Activated CD4-positive, alpha-beta T cell treated with anti-CD3 and anti-CD28 coated beads, Interleukin-2, amount 10 ng/mL, durations not matched to agents 7 days and 5 days (primary cell): ENCODE results near the gene MAN1A1. TPM values are rescaled to one million over a fixed set of nuclear protein-coding genes. Genes with fewer than 3 reads are reported as not detected.

Source experiments
- CTCF ChIA-PET: fragments of 350-600 bp; sonication (Branson Sonifier 250); formaldehyde crosslinking; loops from one replicate; lab custom pipeline; 2021; ENCODE audit warnings: antibody characterized with exemption; lab: Charles Lee
- POLR2A ChIA-PET: fragments of 350-600 bp; sonication (Branson Sonifier 250); formaldehyde crosslinking; loops from one replicate; lab custom pipeline; 2021; ENCODE audit warnings: antibody characterized with exemption; lab: Charles Lee
- DNase-seq: peaks from one replicate; pipeline ENCODE4 v3.0.0-alpha.2; 2020
- H3K27ac Mint-ChIP-seq: one replicate; pipeline ENCODE4 v1.8.0; 2021; ENCODE audit warnings: mild to moderate bottlenecking, moderate library complexity, mixed read lengths
- H3K27me3 Mint-ChIP-seq: one replicate; pipeline ENCODE4 v1.8.0; 2021; ENCODE audit warnings: mixed read lengths
- H3K36me3 Mint-ChIP-seq: one replicate; pipeline ENCODE4 v1.8.0; 2021; ENCODE audit warnings: low read depth, mixed read lengths
- H3K4me1 Mint-ChIP-seq: one replicate; pipeline ENCODE4 v1.8.0; 2021; ENCODE audit warnings: mixed read lengths
- H3K4me3 Mint-ChIP-seq: one replicate; pipeline ENCODE4 v1.8.0; 2021; ENCODE audit warnings: mild to moderate bottlenecking, moderate library complexity, mixed read lengths
- H3K9me3 Mint-ChIP-seq: one replicate; pipeline ENCODE4 v1.8.0; 2021; ENCODE audit warnings: mixed read lengths
- total RNA-seq, 2 experiments: library from RNA; stranded (reverse); gene quantifications; one replicate each; pipeline ENCODE4 v1.2.3, GENCODE V29; 2021

The MAN1A1 gene
- total RNA-seq, 2 experiments from 2014 or later, result 10.5 to 10.6 TPM

- ChIA-PET CTCF (interaction anchor here (0.6 kb wide), 1 partner anchor 166 kb away, joined by 5 read pairs; no protein-coding TSS in a partner anchor), POLR2A (no interaction called here)
- Mint-ChIP-seq H3K9me3 (peaks cover 28% of the 10 kb centered on the region), H3K4me3 (no peak overlapping the region), H3K27ac (no peak overlapping the region), H3K4me1 (peaks cover 20% of the 10 kb centered on the region), H3K27me3 (no peaks in the 10 kb centered on the region), H3K36me3 (peaks cover 29% of the 10 kb centered on the region)
- DNase-seq, result no peak
These were observed 80.1 kb downstream of the MAN1A1 start for GRCh38 chr6:119269266-119270103.

GRCh38 chr6:119267126-119267905 lies 82.2 kb downstream of the MAN1A1 start:
- ChIA-PET POLR2A (no interaction called here), CTCF (no interaction called here)
- Mint-ChIP-seq H3K9me3 (peaks cover 28% of the 10 kb centered on the region), H3K27me3 (no peaks in the 10 kb centered on the region), H3K4me1 (peaks cover 20% of the 10 kb centered on the region), H3K27ac (no peak overlapping the region), H3K36me3 (peaks cover 29% of the 10 kb centered on the region), H3K4me3 (no peak overlapping the region)
- DNase-seq, result no peak

- ChIA-PET POLR2A (no interaction called here), CTCF (no interaction called here)
- Mint-ChIP-seq H3K9me3 (peaks cover 14% of the 10 kb centered on the region), H3K36me3 (peaks cover 20% of the 10 kb centered on the region), H3K27ac (no peak overlapping the region), H3K4me3 (no peak overlapping the region), H3K27me3 (no peaks in the 10 kb centered on the region), H3K4me1 (peaks cover 25% of the 10 kb centered on the region)
- DNase-seq, result no peak
These were observed 84.6 kb downstream of the MAN1A1 start for GRCh38 chr6:119264854-119265397.

DNA sequence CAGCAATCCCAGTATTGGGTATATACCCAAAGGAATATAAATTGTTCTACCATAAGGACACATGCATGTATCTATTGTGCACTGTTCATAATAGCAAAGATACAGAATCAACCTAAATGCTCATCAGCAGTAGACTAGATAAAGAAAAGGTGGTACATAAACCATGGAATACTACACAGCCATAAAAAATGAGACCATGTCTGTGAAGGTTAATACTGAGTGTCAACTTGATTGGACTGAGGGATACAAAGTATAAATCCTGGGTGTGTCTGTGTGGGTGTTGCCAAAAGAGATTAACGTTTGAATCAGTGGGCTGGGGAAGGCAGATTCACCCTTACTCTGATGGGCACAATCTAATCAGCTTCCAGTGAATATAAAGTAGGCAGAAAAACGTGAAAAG lies 86.9 kb downstream of the MAN1A1 start:
- no peak for DNase-seq
- Mint-ChIP-seq H3K9me3 (peaks cover 8% of the 10 kb centered on the region), H3K4me3 (no peak overlapping the region), H3K27me3 (no peaks in the 10 kb centered on the region), H3K4me1 (peaks cover 18% of the 10 kb centered on the region), H3K36me3 (peaks cover 4% of the 10 kb centered on the region), H3K27ac (no peak overlapping the region)
- CTCF ChIA-PET, result interaction anchor here (1.7 kb wide), 1 partner anchor 29 kb away, joined by 4 read pairs; no protein-coding TSS in a partner anchor
- POLR2A ChIA-PET, result no interaction called here

- peaks cover 18% of the 10 kb centered on the region for H3K4me1 Mint-ChIP-seq
- no peak overlapping the region for H3K4me3 Mint-ChIP-seq
- H3K9me3 Mint-ChIP-seq, result peaks cover 6% of the 10 kb centered on the region
- peaks cover 4% of the 10 kb centered on the region for H3K36me3 Mint-ChIP-seq
- H3K27me3 Mint-ChIP-seq, result no peaks in the 10 kb centered on the region
- POLR2A ChIA-PET, result no interaction called here
- no peak overlapping the region for H3K27ac Mint-ChIP-seq
- no peak for DNase-seq
- CTCF ChIA-PET, result interaction anchor here (1.7 kb wide), 1 partner anchor 30 kb away, joined by 4 read pairs; no protein-coding TSS in a partner anchor
These were observed 87.6 kb downstream of the MAN1A1 start for GRCh38 chr6:119261944-119262284.

DNA sequence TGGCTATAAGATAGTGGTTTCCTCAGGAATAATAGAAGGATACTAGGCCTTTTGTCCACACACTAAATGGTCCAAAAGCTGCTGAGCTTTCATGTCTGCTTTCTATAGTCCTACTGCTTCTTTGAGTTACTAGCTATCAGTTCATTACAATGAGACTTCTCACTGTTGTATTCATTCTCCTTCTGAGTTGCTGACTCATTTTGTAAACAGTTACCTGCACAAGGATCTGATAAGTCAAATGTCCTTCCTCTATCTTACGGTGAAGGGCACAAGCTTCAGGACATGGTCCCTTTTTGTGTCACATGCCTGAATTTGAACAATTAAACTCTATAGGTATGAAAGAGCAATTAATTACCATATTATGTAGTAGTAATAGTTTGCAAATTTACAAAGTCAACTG lies 90.5 kb downstream of the MAN1A1 start:
- ChIA-PET POLR2A (no interaction called here), CTCF (interaction anchor here (0.9 kb wide), 1 partner anchor 9 kb away, joined by 3 read pairs; no protein-coding TSS in a partner anchor)
- no peak overlapping the region for H3K4me3 Mint-ChIP-seq
- H3K36me3 Mint-ChIP-seq, result peaks cover 4% of the 10 kb centered on the region
- H3K4me1 Mint-ChIP-seq, result peaks cover 26% of the 10 kb centered on the region
- no peaks in the 10 kb centered on the region for H3K27me3 Mint-ChIP-seq
- peaks cover 6% of the 10 kb centered on the region for H3K9me3 Mint-ChIP-seq
- H3K27ac Mint-ChIP-seq, result no peak overlapping the region
- DNase-seq, result no peak

GRCh38 chr6:119257726-119258125 lies 91.8 kb downstream of the MAN1A1 start:
- Mint-ChIP-seq H3K9me3 (peaks cover 3% of the 10 kb centered on the region), H3K36me3 (peaks cover 7% of the 10 kb centered on the region), H3K27me3 (no peaks in the 10 kb centered on the region), H3K4me3 (no peak overlapping the region), H3K27ac (no peak overlapping the region), H3K4me1 (peaks cover 26% of the 10 kb centered on the region)
- CTCF ChIA-PET, result no interaction called here
- DNase-seq, result no peak
- POLR2A ChIA-PET, result interaction anchor here (0.6 kb wide), 1 partner anchor 42 kb away, joined by 3 read pairs; no protein-coding TSS in a partner anchor

DNA sequence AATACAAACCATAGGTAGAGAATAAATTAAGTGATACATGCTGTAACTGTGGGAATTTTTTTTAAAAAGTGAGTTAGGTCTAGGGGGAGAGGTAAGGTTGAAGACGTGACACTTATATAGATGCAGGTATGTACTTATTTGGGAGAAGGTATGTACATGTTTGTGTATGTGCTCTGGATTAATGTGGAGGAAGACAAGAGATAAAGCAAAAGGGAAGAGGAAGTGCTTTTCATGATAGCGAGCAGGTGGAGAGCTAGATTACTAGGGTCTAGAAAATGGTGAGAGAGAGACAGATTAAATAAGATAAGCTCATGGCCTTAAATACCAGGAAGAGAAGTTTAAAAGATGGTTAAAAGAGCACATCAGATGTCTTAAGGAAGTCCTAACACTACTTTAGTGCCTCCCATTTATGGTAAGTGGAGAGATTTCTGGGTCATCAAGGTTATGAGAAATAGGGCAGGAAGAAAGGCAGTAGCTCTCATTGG lies 92.5 kb downstream of the MAN1A1 start:
- POLR2A ChIA-PET, result interaction anchor here (0.6 kb wide), 1 partner anchor 43 kb away, joined by 3 read pairs; no protein-coding TSS in a partner anchor
- Mint-ChIP-seq H3K27me3 (no peaks in the 10 kb centered on the region), H3K9me3 (no peaks in the 10 kb centered on the region), H3K36me3 (peaks cover 7% of the 10 kb centered on the region), H3K4me1 (peaks cover 26% of the 10 kb centered on the region), H3K27ac (no peak overlapping the region), H3K4me3 (no peak overlapping the region)
- DNase-seq, result no peak
- CTCF ChIA-PET, result interaction anchor here (0.7 to 1.6 kb wide), 2 partner anchors 14 to 142 kb away, joined by 3 read pairs; no protein-coding TSS in a partner anchor

GRCh38 chr6:119256392-119256791 lies 93.2 kb downstream of the MAN1A1 start:
- no peak overlapping the region for H3K4me3 Mint-ChIP-seq
- H3K27me3 Mint-ChIP-seq, result no peaks in the 10 kb centered on the region
- H3K4me1 Mint-ChIP-seq, result peaks cover 21% of the 10 kb centered on the region
- DNase-seq, result no peak
- H3K27ac Mint-ChIP-seq, result no peak overlapping the region
- no peaks in the 10 kb centered on the region for H3K9me3 Mint-ChIP-seq
- POLR2A ChIA-PET, result no interaction called here
- CTCF ChIA-PET, result interaction anchor here (0.6 to 1.6 kb wide), 3 partner anchors 14 to 544 kb away, joined by 3 to 5 read pairs (median 3); no protein-coding TSS in a partner anchor
- peaks cover 3% of the 10 kb centered on the region for H3K36me3 Mint-ChIP-seq

DNA sequence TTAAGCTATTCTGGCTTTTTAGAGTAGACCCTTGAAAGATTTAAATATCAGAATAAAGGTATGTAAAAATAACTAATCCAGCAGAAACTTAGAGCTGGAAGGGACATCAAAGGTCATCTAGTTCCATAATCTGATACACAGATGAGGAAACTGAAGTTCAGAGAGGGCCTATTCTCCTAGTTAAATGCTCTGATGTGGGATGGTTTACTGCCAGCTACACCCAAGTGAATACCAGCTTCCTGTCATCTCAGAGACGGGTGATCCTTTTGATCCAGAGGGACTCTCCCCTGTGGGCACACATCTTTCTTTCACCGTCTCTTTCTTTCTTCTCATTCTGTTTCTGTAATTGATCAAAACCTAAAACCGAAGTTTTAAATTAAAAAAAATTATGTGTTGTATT lies 94.1 kb downstream of the MAN1A1 start:
- no peak overlapping the region for H3K4me3 Mint-ChIP-seq
- no peaks in the 10 kb centered on the region for H3K9me3 Mint-ChIP-seq
- POLR2A ChIA-PET, result no interaction called here
- no peak overlapping the region for H3K27ac Mint-ChIP-seq
- peaks cover 21% of the 10 kb centered on the region for H3K4me1 Mint-ChIP-seq
- no peak for DNase-seq
- H3K27me3 Mint-ChIP-seq, result no peaks in the 10 kb centered on the region
- H3K36me3 Mint-ChIP-seq, result peaks cover 7% of the 10 kb centered on the region
- CTCF ChIA-PET, result interaction anchor here (0.6 to 1.6 kb wide), 4 partner anchors 9 to 544 kb away, joined by 3 to 5 read pairs (median 3); no protein-coding TSS in a partner anchor

DNA sequence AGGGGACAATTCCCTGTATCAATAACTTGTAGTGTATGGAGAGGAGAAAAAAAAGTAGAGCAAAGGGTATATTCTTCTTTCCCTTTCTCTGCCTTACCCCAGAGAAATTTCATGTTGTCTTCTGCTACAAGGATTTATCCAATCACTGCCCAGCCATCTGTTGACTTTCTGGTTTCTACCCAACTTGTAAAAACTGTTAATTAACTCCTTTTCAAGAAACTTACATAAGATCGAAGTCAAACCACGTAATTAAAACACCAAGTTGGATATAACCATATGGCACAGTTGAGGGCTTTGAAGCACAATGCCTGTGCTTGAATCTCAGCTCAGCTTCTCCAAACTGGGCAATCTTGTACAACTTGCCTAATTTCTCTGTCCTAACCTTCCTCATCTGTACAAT lies 99.5 kb downstream of the MAN1A1 start:
- Mint-ChIP-seq H3K27me3 (no peaks in the 10 kb centered on the region), H3K4me1 (peaks cover 2% of the 10 kb centered on the region), H3K27ac (no peak overlapping the region), H3K9me3 (no peaks in the 10 kb centered on the region), H3K36me3 (peaks cover 16% of the 10 kb centered on the region), H3K4me3 (no peak overlapping the region)
- no peak for DNase-seq
- ChIA-PET CTCF (no interaction called here), POLR2A (no interaction called here)

- POLR2A ChIA-PET, result no interaction called here
- Mint-ChIP-seq H3K4me3 (no peak overlapping the region), H3K4me1 (no peaks in the 10 kb centered on the region), H3K27me3 (no peaks in the 10 kb centered on the region), H3K36me3 (peaks cover 18% of the 10 kb centered on the region), H3K27ac (no peak overlapping the region), H3K9me3 (no peaks in the 10 kb centered on the region)
- CTCF ChIA-PET, result no interaction called here
- no peak for DNase-seq
These were observed 100.2 kb downstream of the MAN1A1 start for GRCh38 chr6:119249319-119249718.
